Neutrophil (primary cell): Measurements from ENCODE around the gene NSMCE1.

Experiments
- H3K27ac ChIP-seq: fragments of 200-600 bp; sonication (generic); 2 replicates; pipeline ENCODE4 v1.5.1; 2016; ENCODE audit warnings: mild to moderate bottlenecking, moderate library complexity
- H3K27me3 ChIP-seq: fragments of 200-600 bp; sonication (generic); 2 replicates; pipeline ENCODE4 v1.6.0; 2016; ENCODE audit warnings: mild to moderate bottlenecking
- H3K36me3 ChIP-seq: fragments of 200-600 bp; sonication (generic); 2 replicates; pipeline ENCODE4 v1.5.1; 2017
- H3K4me1 ChIP-seq, 2 experiments: fragments of 200-600 bp in 1 of 2; sonication (generic) in 1 of 2; 1 replicate in 1 of 2; 2 replicates in 1 of 2; pipeline versions ENCODE4 v1.5.1 to v1.6.1; 2013 to 2016; ENCODE audit warnings: low read depth in 1 of 2, low read length in 1 of 2, mild to moderate bottlenecking in 1 of 2, moderate library complexity in 1 of 2; ENCODE audit not compliant: control insufficient read depth in 1 of 2, insufficient read depth in 1 of 2
- H3K4me3 ChIP-seq, 2 experiments: fragments of 200-600 bp in 1 of 2; sonication (generic) in 1 of 2; 1 replicate in 1 of 2; 2 replicates in 1 of 2; pipeline ENCODE4 v1.5.1; 2013 to 2016; ENCODE audit warnings: low read depth in 1 of 2, low read length in 1 of 2, mild to moderate bottlenecking in 1 of 2, moderate library complexity in 1 of 2
- H3K9me3 ChIP-seq: fragments of 200-600 bp; sonication (generic); 2 replicates; pipeline ENCODE4 v1.5.1; 2016
- TF ChIP-seq, protein P1 (sequence below): fragments of 200-600 bp; sonication (generic); IDR thresholded peaks from 2 replicates; pipeline ENCODE4 v1.5.1; 2016; ENCODE audit warnings: antibody characterized with exemption

Gene NSMCE1

DNA sequence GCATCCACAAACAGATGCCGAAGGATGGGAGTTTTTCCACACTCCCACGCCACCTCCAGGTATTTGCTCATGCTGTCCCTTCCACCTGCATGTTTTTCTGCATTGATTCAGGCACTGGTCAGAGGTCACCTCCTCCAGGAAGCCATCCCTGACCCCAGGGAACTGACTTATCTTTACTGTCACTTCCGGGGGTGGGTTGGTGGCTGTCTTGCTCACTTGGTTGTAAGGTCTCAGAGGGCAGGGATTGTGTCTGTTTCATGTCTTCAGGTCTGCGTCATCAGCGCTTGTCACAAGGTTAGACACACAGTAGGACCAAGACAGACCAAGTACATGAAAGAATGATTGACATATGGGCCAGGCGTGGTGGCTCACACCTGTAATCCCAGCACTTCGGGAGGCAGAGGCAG lies 43.3 kb upstream of the NSMCE1 start:
- Histone ChIP-seq H3K36me3 (peaks cover under 1% of the 10 kb centered on the region), H3K4me1 (peaks cover 32 to 40% of the 10 kb centered on the region in 2 experiments), H3K27ac (no peak overlapping the region), H3K27me3 (no peaks in the 10 kb centered on the region), H3K9me3 (no peaks in the 10 kb centered on the region), H3K4me3 (no peak overlapping the region)
- TF ChIP-seq, protein P1, sequence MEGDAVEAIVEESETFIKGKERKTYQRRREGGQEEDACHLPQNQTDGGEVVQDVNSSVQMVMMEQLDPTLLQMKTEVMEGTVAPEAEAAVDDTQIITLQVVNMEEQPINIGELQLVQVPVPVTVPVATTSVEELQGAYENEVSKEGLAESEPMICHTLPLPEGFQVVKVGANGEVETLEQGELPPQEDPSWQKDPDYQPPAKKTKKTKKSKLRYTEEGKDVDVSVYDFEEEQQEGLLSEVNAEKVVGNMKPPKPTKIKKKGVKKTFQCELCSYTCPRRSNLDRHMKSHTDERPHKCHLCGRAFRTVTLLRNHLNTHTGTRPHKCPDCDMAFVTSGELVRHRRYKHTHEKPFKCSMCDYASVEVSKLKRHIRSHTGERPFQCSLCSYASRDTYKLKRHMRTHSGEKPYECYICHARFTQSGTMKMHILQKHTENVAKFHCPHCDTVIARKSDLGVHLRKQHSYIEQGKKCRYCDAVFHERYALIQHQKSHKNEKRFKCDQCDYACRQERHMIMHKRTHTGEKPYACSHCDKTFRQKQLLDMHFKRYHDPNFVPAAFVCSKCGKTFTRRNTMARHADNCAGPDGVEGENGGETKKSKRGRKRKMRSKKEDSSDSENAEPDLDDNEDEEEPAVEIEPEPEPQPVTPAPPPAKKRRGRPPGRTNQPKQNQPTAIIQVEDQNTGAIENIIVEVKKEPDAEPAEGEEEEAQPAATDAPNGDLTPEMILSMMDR, result no peak

DNA sequence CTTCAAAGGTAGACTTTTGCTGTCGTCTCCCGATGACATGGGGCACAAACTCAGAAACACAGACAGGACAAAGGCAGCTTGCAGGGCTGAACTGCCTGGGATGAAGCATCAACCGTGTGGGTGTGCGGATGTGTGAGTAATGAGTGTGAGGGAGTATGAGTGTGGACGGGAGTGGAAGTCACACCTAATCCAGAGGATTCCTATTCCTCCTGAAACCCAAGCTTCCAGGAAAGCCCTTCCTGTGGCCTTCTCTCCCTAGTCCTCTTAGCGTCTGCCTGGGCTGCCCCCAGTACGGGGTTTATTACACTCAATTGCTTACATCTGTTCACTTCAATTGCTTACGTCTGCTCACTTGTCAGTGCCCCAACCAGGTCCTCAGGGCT lies 42.9 kb upstream of the NSMCE1 start:
- H3K36me3 ChIP-seq, result no peaks in the 10 kb centered on the region
- no peak overlapping the region for H3K27ac ChIP-seq
- peaks cover 27 to 35% of the 10 kb centered on the region in 2 experiments for H3K4me1 ChIP-seq
- TF ChIP-seq, protein P1, result no peak
- H3K9me3 ChIP-seq, result no peaks in the 10 kb centered on the region
- H3K27me3 ChIP-seq, result no peaks in the 10 kb centered on the region
- no peak overlapping the region for H3K4me3 ChIP-seq

DNA sequence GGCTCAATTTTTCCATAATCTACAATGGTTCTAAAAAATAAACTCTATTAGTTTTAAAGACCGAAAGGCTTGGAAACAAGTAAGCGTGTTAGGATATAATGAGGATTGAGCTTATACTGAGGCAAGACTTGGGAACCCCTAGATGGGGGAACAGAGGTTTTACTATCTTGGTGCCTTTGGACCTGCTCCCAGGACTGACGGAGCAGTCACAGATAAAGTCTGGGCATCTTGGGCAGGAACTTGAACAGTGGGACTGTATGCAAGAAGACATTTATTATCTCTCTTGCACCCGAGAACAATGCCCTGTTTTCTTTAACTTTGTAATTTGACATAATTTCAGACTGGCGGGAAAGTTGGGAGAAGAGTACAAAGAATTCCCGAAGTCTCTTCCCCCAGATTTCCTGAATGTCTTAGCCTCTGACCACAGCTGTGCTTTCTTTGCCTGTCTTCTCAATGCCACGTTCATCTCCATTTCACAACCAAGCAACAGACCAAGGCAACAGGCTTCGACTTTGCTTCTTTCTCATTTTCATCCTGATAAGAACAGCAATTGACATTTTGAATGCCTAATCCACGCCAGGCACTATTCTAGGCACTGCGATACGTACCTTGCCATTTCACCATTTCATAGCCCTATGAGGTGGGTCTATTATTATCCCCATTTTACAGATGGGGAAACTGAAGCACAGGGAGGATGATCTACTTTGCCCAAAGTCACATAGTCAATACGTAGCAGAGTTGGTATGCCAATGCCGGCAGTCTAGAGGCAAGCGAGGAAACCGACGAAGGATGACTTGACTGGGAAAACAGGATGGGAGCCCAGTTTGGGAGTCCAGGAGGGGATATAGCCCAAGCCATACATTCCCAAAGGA lies 42.2 kb upstream of the NSMCE1 start:
- no peak overlapping the region for H3K27ac ChIP-seq

DNA sequence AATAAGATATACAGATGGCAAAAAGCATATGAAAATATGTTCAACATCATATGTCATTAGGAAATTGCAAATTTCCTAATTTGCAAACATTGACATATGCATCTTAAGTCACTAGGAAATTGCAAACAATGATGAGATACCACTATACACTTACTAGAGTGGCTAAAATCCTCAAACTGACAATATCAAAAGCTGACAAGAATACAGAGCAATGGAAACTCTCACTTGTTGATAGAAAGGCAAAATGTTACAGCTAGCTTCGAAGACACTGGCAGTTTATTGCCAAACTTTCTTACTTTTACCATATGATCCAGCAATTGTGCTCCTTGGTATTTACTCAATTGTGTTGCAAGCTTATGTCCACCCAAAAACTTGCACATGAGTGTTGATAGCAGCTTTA lies 40.2 kb upstream of the NSMCE1 start:
- no peaks in the 10 kb centered on the region for H3K27me3 ChIP-seq
- peak overlapping the region; percentile 30 for H3K27ac ChIP-seq
- H3K4me1 ChIP-seq, result peaks cover 35 to 42% of the 10 kb centered on the region in 2 experiments
- TF ChIP-seq, protein P1, result no peak
- H3K4me3 ChIP-seq, result no peak overlapping the region
- no peaks in the 10 kb centered on the region for H3K36me3 ChIP-seq
- H3K9me3 ChIP-seq, result no peaks in the 10 kb centered on the region

More for the DNA sequence above, 42.2 kb upstream of the NSMCE1 start:
- H3K9me3 ChIP-seq, result no peaks in the 10 kb centered on the region
- peaks cover 24 to 32% of the 10 kb centered on the region in 2 experiments for H3K4me1 ChIP-seq
- TF ChIP-seq, protein P1, result no peak
- H3K4me3 ChIP-seq, result no peak overlapping the region
- no peaks in the 10 kb centered on the region for H3K27me3 ChIP-seq
- H3K36me3 ChIP-seq, result no peaks in the 10 kb centered on the region

DNA sequence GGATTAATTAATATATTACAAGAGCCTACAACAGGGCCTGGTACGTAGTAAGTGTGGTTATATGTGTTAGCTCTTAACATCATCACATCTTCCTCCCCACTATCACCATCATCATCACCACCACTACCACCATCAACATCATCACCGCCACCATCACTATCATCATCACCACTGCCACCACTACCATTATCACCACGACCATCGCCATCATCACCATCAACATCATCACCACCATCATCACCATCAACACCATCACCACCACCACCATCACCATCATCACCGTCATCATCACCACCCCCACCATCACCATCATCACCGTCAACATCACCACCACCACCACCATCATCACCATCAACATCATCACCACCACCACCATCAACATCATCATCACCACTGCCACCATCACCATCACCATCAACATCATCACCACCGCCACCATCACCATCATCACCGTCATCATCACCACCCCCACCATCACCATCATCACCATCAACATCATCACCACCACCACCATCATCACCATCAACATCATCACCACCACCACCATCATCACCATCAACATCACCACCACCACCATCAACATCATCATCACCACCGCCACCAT lies 37.4 kb upstream of the NSMCE1 start:
- Histone ChIP-seq H3K27me3 (no peaks in the 10 kb centered on the region), H3K4me3 (peak overlapping the region in 1 of 2 experiments; percentile 26), H3K9me3 (no peaks in the 10 kb centered on the region), H3K27ac (peak overlapping the region; percentile 93), H3K4me1 (peaks cover 50 to 54% of the 10 kb centered on the region in 2 experiments), H3K36me3 (no peaks in the 10 kb centered on the region)
- TF ChIP-seq, protein P1, result no peak
